Erythroblast (primary cell): ENCODE results near the gene KANTR.

Experiments
- GATA1 ChIP-seq: IDR thresholded peaks from 2 replicates; pipeline ENCODE4 v1.6.1; 2011; ENCODE audit warnings: low read depth, mild to moderate bottlenecking, control low read depth, low read length, moderate library complexity
- POLR2A ChIP-seq: IDR thresholded peaks from 2 replicates; pipeline ENCODE4 v1.6.1; 2011; ENCODE audit warnings: mild to moderate bottlenecking, low read length

DNA sequence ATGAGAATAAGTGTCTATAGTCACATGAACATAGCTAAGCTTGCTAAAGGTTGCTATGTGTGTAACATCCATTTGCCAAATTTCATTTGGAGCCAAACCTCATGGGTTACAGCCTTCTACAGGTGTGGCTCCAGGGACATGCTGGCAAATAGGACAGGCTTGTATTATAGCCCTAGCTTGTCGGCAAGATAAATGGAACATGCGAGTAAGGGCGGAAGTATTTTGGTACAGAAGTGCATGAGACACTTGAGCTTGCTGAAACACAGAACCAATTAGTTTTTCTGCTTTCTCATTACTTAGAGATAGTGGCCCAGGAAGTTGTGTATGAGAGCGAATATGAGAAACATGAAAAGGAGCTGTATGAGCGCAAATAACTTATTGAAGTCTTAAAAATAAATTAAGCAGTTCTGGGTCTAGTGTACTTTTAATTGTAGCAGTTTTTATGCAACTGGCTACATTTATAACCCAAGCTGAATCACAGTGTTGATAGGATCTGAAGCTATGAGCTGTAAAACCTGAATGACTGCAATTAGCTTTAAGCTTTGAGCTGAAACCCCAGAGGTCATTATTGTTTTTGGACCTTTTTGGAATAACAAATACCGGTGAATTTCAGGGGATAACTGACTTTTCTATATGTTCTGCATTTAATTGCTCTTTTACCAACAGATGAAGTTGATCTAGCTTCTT, 66.5 kb downstream of the KANTR start:
- no peak for TF ChIP-seq POLR2A
- TF ChIP-seq GATA1: no peak
